Cardiac ventricle fibroblast (primary cell): ENCODE data around the gene PTPRT. TPM values are rescaled to one million over a fixed set of nuclear protein-coding genes. Genes with fewer than 3 reads are reported as not detected.

Experiments
- total RNA-seq: library from RNA; depleted of rRNA; stranded (reverse); fragments of >200 nt; gene quantifications from 2 replicates; pipeline ENCODE4 v1.2.3, GENCODE V29; 2015

Gene PTPRT
- total RNA-seq: 0.05 TPM in 1 of 2 replicates, not detected in the other

DNA sequence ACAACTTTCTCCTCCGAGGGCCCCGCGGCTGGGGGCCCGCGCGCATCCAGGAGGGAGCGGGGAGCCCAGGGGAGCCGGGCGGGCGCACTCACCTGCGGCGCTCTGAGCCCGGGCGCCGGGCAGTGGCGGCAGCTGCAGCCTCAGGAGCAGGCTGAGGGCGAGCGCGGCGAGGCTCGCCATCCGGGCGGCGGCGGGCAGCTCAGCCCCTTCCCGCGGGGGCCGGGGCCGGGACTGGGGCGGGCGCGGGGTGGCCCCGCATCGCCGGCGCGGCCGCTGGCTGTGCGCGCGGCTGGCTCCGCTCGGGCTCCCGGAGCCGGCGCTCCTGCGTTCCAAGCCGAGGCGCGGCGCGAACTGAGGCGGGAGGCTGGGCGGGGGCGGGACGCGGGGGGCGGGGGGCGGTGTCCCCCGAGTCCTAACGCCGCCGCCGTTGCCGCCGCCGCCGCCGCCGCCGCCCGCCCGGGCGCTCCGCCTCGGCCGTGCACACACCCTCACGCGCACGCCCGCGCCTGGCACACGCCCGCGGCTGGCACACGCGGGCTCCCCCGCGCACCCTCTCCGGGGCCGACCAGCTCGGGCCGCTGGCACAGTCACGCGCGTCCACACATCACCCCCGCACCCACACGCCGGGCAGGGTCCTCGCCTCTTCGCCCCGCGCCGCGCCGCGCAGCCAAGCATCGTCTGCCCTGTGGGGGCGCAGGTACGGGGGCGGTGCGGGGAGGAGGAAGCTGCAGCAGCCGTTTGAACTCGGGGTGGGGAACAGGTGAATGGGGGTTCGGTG is at the start of gene PTPRT:
TSS of gene PTPRT (minus strand) at position 353 of the 778 bp plus-strand sequence. CDS start at position 180, 173 bp downstream.

